ENCODE measurements around the gene GRIP1. TPM values are rescaled to one million over a fixed set of nuclear protein-coding genes. Genes with fewer than 3 reads are reported as not detected.

GRIP1 gene
- total RNA-seq, 3 donors from 2014 or later (not counting 1 experiment from before 2014, with no cell fraction given): 1.3 to 3.6 (median 1.7) TPM

GRCh38 chr12:66331814-66332213 lies 347.1 kb downstream of the GRIP1 start:
- ATAC-seq (no peak), DNase-seq (no peak)
- H3K4me3 ChIP-seq (ENCODE audit: low read length): no peak overlapping the region
- H3K36me3 ChIP-seq (ENCODE audit: control insufficient read depth, insufficient read depth, low read length): peaks cover 29% of the 10 kb centered on the region
- no peak overlapping the region for H3K4me3 Mint-ChIP-seq
- WGBS (ENCODE audit: insufficient coverage): 100% methylated on average over 1 of the region's 1 CpG
- H3K9me3 Mint-ChIP-seq: no peaks in the 10 kb centered on the region
- TF ChIP-seq CTCF (IDR thresholded peaks at IDR 0.05): no peak
- no peak overlapping the region for H3K27ac Mint-ChIP-seq
- H3K4me1 Mint-ChIP-seq: peaks cover 4 to 9% of the 10 kb centered on the region in 2 donors
- intact Hi-C loops (cut with micrococcal nuclease): no loop called here
- H3K9me3 ChIP-seq (ENCODE audit: control insufficient read depth, insufficient read depth, low read length): no peaks in the 10 kb centered on the region
- no peaks in the 10 kb centered on the region for H3K27me3 ChIP-seq (ENCODE audit: control insufficient read depth, insufficient read depth, low read length)
- H3K27me3 Mint-ChIP-seq (ENCODE audit: low read depth in 2 of 2): no peaks in the 10 kb centered on the region
- H3K4me1 ChIP-seq (ENCODE audit: control insufficient read depth, insufficient read depth, low read length): no peaks in the 10 kb centered on the region
- H3K27ac ChIP-seq (ENCODE audit: low read length): no peak overlapping the region
- peaks cover 28% of the 10 kb centered on the region for H3K36me3 Mint-ChIP-seq

DNA sequence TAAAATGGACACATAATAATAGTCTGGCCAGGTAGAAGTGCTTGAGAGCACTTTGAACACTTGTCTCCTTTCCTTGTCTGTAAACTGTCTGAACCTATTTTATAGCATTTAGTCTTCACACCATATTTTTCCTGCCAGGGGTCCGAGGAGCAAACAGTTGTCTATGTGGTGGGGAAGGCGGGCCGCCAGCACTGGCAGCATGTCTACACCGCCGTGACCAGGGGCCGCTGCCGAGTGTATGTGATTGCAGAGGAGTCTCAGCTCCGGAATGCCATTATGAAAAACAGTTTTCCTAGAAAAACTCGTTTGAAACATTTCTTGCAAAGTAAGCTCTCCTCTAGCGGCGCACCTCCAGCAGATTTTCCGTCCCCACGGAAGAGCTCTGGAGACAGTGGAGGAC lies 347.9 kb downstream of the GRIP1 start:
- no peaks in the 10 kb centered on the region for H3K9me3 ChIP-seq (ENCODE audit: control insufficient read depth, insufficient read depth, low read length)
- H3K4me1 Mint-ChIP-seq: peaks cover 4 to 9% of the 10 kb centered on the region in 2 donors
- no peak for TF ChIP-seq CTCF (IDR thresholded peaks at IDR 0.05)
- peaks cover 29% of the 10 kb centered on the region for H3K36me3 Mint-ChIP-seq
- H3K27me3 Mint-ChIP-seq (ENCODE audit: low read depth in 2 of 2): no peaks in the 10 kb centered on the region
- H3K4me1 ChIP-seq (ENCODE audit: control insufficient read depth, insufficient read depth, low read length): no peaks in the 10 kb centered on the region
- 91% methylated on average over 13 of the region's 13 CpGs for WGBS (ENCODE audit: insufficient coverage)
- intact Hi-C loops (cut with micrococcal nuclease): no loop called here
- DNase-seq (no peak), ATAC-seq (no peak)
- no peak overlapping the region for H3K27ac ChIP-seq (ENCODE audit: low read length)
- H3K4me3 Mint-ChIP-seq: no peak overlapping the region
- no peak overlapping the region for H3K27ac Mint-ChIP-seq
- H3K27me3 ChIP-seq (ENCODE audit: control insufficient read depth, insufficient read depth, low read length): no peaks in the 10 kb centered on the region
- H3K4me3 ChIP-seq (ENCODE audit: low read length): no peak overlapping the region
- H3K9me3 Mint-ChIP-seq: no peaks in the 10 kb centered on the region
- peaks cover 29% of the 10 kb centered on the region for H3K36me3 ChIP-seq (ENCODE audit: control insufficient read depth, insufficient read depth, low read length)

DNA sequence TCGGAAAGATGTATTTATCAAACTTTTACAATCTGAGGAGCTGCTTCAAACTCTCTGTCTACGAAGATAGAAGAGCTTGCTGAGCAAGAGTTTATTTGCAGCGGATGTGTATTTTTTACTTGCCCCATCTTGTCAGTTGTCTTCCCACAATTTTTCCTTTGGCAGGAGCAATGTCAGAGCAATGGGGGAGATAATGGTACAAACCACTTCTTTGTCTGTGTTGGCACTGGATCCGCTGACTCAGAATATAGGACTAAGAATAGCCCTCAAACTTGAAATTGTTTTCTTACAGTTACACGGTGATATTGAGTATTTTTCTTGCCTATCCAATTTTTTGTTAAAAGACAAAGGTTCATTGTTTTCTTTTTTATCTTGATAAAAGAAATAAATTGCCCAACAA lies 348.9 kb downstream of the GRIP1 start:
- intact Hi-C loops (cut with micrococcal nuclease): no loop called here
- H3K4me1 Mint-ChIP-seq: peaks cover 9 to 11% of the 10 kb centered on the region in 2 donors
- ATAC-seq: no peak
- no peak overlapping the region for H3K4me3 ChIP-seq (ENCODE audit: low read length)
- TF ChIP-seq CTCF (IDR thresholded peaks at IDR 0.05): no peak
- H3K9me3 Mint-ChIP-seq: no peaks in the 10 kb centered on the region
- no peaks in the 10 kb centered on the region for H3K27me3 Mint-ChIP-seq (ENCODE audit: low read depth in 2 of 2)
- no peak overlapping the region for H3K27ac ChIP-seq (ENCODE audit: low read length)
- no peaks in the 10 kb centered on the region for H3K9me3 ChIP-seq (ENCODE audit: control insufficient read depth, insufficient read depth, low read length)
- peaks cover 40% of the 10 kb centered on the region for H3K36me3 Mint-ChIP-seq
- no peaks in the 10 kb centered on the region for H3K4me1 ChIP-seq (ENCODE audit: control insufficient read depth, insufficient read depth, low read length)
- H3K36me3 ChIP-seq (ENCODE audit: control insufficient read depth, insufficient read depth, low read length): peaks cover 37% of the 10 kb centered on the region
- no peak overlapping the region for H3K4me3 Mint-ChIP-seq
- WGBS (ENCODE audit: insufficient coverage): 98% methylated on average over 4 of the region's 5 CpGs
- H3K27ac Mint-ChIP-seq: no peak overlapping the region
- H3K27me3 ChIP-seq (ENCODE audit: control insufficient read depth, insufficient read depth, low read length): no peaks in the 10 kb centered on the region
- DNase-seq: no peak

GRCh38 chr12:66323017-66323416 lies 355.9 kb downstream of the GRIP1 start:
- no peak overlapping the region for H3K4me3 ChIP-seq (ENCODE audit: low read length)
- Mint-ChIP-seq H3K9me3 (no peaks in the 10 kb centered on the region), H3K4me1 (peaks cover 12 to 20% of the 10 kb centered on the region in 2 donors), H3K27ac (no peak overlapping the region), H3K27me3 (ENCODE audit: low read depth in 2 of 2) (no peaks in the 10 kb centered on the region), H3K36me3 (peaks cover 31% of the 10 kb centered on the region), H3K4me3 (no peak overlapping the region)
- no peak for ATAC-seq
- H3K4me1 ChIP-seq (ENCODE audit: control insufficient read depth, insufficient read depth, low read length): no peaks in the 10 kb centered on the region
- intact Hi-C loops (cut with micrococcal nuclease): no loop called here
- no peaks in the 10 kb centered on the region for H3K27me3 ChIP-seq (ENCODE audit: control insufficient read depth, insufficient read depth, low read length)
- TF ChIP-seq CTCF (IDR thresholded peaks at IDR 0.05): no peak
- no peaks in the 10 kb centered on the region for H3K9me3 ChIP-seq (ENCODE audit: control insufficient read depth, insufficient read depth, low read length)
- H3K27ac ChIP-seq (ENCODE audit: low read length): no peak overlapping the region
- H3K36me3 ChIP-seq (ENCODE audit: control insufficient read depth, insufficient read depth, low read length): peaks cover 56% of the 10 kb centered on the region
- WGBS (ENCODE audit: insufficient coverage): 100% methylated on average over 1 of the region's 1 CpG
- DNase-seq: no peak

Measured in natural killer cell (primary cell).